CD4-positive, alpha-beta memory T cell (primary cell): ENCODE results near the gene PIK3R5. TPM values are rescaled to one million over a fixed set of nuclear protein-coding genes. Genes with fewer than 3 reads are reported as not detected.

Experiments
- CTCF ChIA-PET: fragments of 350-600 bp; sonication (Branson Sonifier 250); formaldehyde crosslinking; loops from one replicate; lab custom pipeline; 2021; ENCODE audit warnings: inconsistent platforms; ENCODE audit not compliant: partially characterized antibody; lab: Charles Lee
- POLR2A ChIA-PET: fragments of 350-600 bp; sonication (Branson Sonifier 250); formaldehyde crosslinking; loops from one replicate; lab custom pipeline; 2021; ENCODE audit not compliant: partially characterized antibody; lab: Charles Lee
- DNase-seq, 5 donors: peaks; one replicate each; pipeline versions ENCODE4 v3.0.0 to v3.0.0-alpha.2; 2020 to 2022; ENCODE audit warnings: mixed read lengths in 1 of 5
- H3K27ac ChIP-seq: one replicate; pipeline ENCODE4 v1.7.0; 2013; ENCODE audit warnings: low read depth, low read length
- H3K27me3 ChIP-seq: 2 replicates; pipeline ENCODE4 v1.7.0; 2013; ENCODE audit warnings: mild to moderate bottlenecking, low read length, moderate library complexity; ENCODE audit not compliant: insufficient read depth
- H3K36me3 ChIP-seq: 2 replicates; pipeline ENCODE4 v1.7.0; 2013; ENCODE audit warnings: mild to moderate bottlenecking, low read length, moderate library complexity; ENCODE audit not compliant: insufficient read depth
- H3K4me1 ChIP-seq: 2 replicates; pipeline ENCODE4 v1.7.0; 2013; ENCODE audit warnings: mild to moderate bottlenecking, low read length, moderate library complexity; ENCODE audit not compliant: insufficient read depth
- H3K4me3 ChIP-seq, 2 donors: one replicate each; pipeline ENCODE4 v1.7.0; 2013; ENCODE audit warnings: low read length in 2 of 2, mild to moderate bottlenecking in 1 of 2
- H3K9me3 ChIP-seq, 2 donors: one replicate each; pipeline ENCODE4 v1.7.0; 2013; ENCODE audit warnings: low read length in 2 of 2, control low read depth in 1 of 2; ENCODE audit not compliant: control insufficient read depth in 1 of 2
- H3K27ac Mint-ChIP-seq, 7 donors: one replicate each; pipeline ENCODE4 v1.8.0; 2020 to 2021; ENCODE audit warnings: mixed read lengths in 7 of 7, mild to moderate bottlenecking in 6 of 7, inconsistent platforms in 3 of 7, moderate library complexity in 3 of 7
- H3K27me3 Mint-ChIP-seq, 2 donors: one replicate each; pipeline ENCODE4 v1.8.0; 2020 to 2021; ENCODE audit warnings: mixed read lengths in 2 of 2
- H3K36me3 Mint-ChIP-seq, 2 donors: one replicate each; pipeline ENCODE4 v1.8.0; 2020 to 2021; ENCODE audit warnings: mixed read lengths in 2 of 2, inconsistent platforms in 1 of 2, mild to moderate bottlenecking in 1 of 2
- H3K4me1 Mint-ChIP-seq, 4 donors: one replicate each; pipeline ENCODE4 v1.8.0; 2020 to 2021; ENCODE audit warnings: mixed read lengths in 4 of 4, mild to moderate bottlenecking in 1 of 4
- H3K4me3 Mint-ChIP-seq, 8 donors: one replicate each; pipeline ENCODE4 v1.8.0; 2020 to 2021; ENCODE audit warnings: mixed read lengths in 8 of 8, mild to moderate bottlenecking in 7 of 8, moderate library complexity in 6 of 8, inconsistent platforms in 3 of 8
- H3K9me3 Mint-ChIP-seq, 8 donors: one replicate each; pipeline ENCODE4 v1.8.0; 2020 to 2021; ENCODE audit warnings: mixed read lengths in 8 of 8, mild to moderate bottlenecking in 5 of 8, inconsistent platforms in 3 of 8, moderate library complexity in 1 of 8
- intact Hi-C: fragments of 100-400 bp; cut with micrococcal nuclease; formaldehyde crosslinking; loops from one replicate; pipeline ENCODE4 v1.15.1; 2023
- polyA plus RNA-seq, 2 donors: library from polyadenylated mRNA; unstranded; fragments of 300-500 nt; fragmentation: Illumina TruSeq; gene quantifications; one replicate each; pipeline ENCODE4 v1.2.3, GENCODE V29; 2021
- total RNA-seq, 2 experiments: library from RNA; stranded (reverse); gene quantifications; one replicate each; pipeline ENCODE4 v1.2.3, GENCODE V29; 2021

The PIK3R5 gene
- total and polyA plus RNA-seq, 4 experiments from 2014 or later = 18.5 to 89.4 (median 73.6) TPM

DNA sequence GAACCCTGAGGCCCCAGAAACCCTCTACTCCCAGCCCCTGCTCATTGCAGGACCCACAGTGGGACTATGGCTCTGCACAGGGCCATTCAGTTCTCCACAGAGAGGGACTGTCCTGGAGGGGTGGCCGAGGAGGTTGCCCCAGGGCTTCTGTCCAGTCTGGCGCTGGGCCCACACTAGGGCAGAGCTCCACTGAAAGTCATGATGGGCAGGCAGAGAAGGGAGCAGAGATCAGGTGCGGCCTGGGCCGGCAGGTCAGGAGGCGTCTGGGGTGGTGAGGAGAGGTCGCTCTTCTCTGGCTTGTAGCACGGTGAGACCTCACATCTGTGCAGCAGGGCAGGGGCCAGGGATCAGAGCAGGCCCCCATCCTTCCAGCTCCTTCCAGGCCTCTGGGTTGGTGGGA lies 85.0 kb downstream of the PIK3R5 start:
- DNase-seq = no peak
- peaks cover 57 to 72% of the 10 kb centered on the region in 2 donors for H3K36me3 Mint-ChIP-seq
- H3K27me3 Mint-ChIP-seq = no peaks in the 10 kb centered on the region
- ChIA-PET POLR2A (no interaction called here), CTCF (no interaction called here)
- peaks cover 0 to 11% (median 6%) of the 10 kb centered on the region in 4 donors for H3K4me1 Mint-ChIP-seq
- no peak overlapping the region for H3K4me3 ChIP-seq
- H3K4me3 Mint-ChIP-seq = peak overlapping the region in 1 of 8 donors; percentile 25
- H3K27ac Mint-ChIP-seq = peak overlapping the region in 5 of 7 donors; percentile 17 to 78 (median 58)
- no peaks in the 10 kb centered on the region for H3K9me3 ChIP-seq
- no peaks in the 10 kb centered on the region for H3K27me3 ChIP-seq
- intact Hi-C loops = no loop called here
- no peak overlapping the region for H3K27ac ChIP-seq
- H3K36me3 ChIP-seq = peaks cover 67% of the 10 kb centered on the region
- H3K4me1 ChIP-seq = no peaks in the 10 kb centered on the region
- H3K9me3 Mint-ChIP-seq = no peaks in the 10 kb centered on the region

DNA sequence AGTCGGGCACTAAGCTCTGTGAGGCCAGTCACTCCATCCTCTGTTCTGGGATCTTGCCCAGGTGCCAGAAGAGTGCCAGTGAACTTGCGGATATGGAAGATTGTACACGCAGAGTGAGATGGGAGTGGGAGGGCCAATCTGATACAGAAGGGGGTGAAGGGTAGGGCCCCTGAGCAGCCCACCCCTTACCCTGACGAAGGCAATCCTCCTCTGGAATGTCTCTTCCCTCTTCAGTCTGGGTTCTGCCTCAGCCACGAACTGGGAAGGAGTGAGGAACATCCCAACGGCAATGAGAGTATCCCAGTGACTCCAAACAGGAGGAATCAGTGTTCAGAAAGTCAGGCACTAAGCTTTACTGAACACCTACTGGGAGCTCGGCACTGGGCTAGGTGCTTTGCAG lies 86.1 kb downstream of the PIK3R5 start:
- peaks cover 57 to 68% of the 10 kb centered on the region in 2 donors for H3K36me3 Mint-ChIP-seq
- no peaks in the 10 kb centered on the region for H3K27me3 Mint-ChIP-seq
- H3K9me3 Mint-ChIP-seq = no peaks in the 10 kb centered on the region
- H3K4me1 ChIP-seq = no peaks in the 10 kb centered on the region
- peaks cover 62% of the 10 kb centered on the region for H3K36me3 ChIP-seq
- no peaks in the 10 kb centered on the region for H3K27me3 ChIP-seq
- DNase-seq = no peak
- H3K27ac Mint-ChIP-seq = peak overlapping the region in 2 of 7 donors; percentile 14 to 60
- no peak overlapping the region for H3K27ac ChIP-seq
- H3K9me3 ChIP-seq = no peaks in the 10 kb centered on the region
- POLR2A ChIA-PET = interaction anchor here (1.8 kb wide), 1 partner anchor 14 kb away, joined by 4 read pairs; no protein-coding TSS in a partner anchor
- H3K4me3 ChIP-seq = no peak overlapping the region
- intact Hi-C loops = no loop called here
- no peak overlapping the region for H3K4me3 Mint-ChIP-seq
- peaks cover 0 to 15% (median 8%) of the 10 kb centered on the region in 4 donors for H3K4me1 Mint-ChIP-seq
- CTCF ChIA-PET = no interaction called here

DNA sequence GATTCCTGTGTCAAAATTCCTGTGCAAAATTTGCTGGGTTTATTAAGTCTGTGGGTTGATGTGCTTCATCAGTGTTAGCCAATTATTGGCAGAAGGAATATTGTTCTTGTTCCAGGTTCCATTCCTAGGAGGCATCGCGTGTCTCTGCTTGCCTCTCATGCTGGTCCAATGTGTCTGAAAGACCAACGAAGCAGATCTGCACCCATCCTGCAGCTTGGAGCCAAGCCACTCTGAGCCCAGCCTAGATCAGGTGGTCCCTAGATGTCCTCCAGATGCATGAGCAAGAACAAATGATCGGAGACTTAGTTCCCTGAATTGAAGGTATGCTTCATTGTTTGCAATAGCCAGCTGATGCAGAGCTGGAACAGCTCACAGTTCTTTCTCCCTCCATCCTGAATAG lies 87.5 kb downstream of the PIK3R5 start:
- Mint-ChIP-seq H3K9me3 (no peaks in the 10 kb centered on the region), H3K4me1 (peaks cover 0 to 18% (median 8%) of the 10 kb centered on the region in 4 donors), H3K36me3 (peaks cover 46 to 55% of the 10 kb centered on the region in 2 donors), H3K27ac (peak overlapping the region in 4 of 7 donors; percentile 12 to 71 (median 60)), H3K4me3 (no peak overlapping the region), H3K27me3 (no peaks in the 10 kb centered on the region)
- no peaks in the 10 kb centered on the region for H3K27me3 ChIP-seq
- DNase-seq = no peak
- POLR2A ChIA-PET = interaction anchor here (1.8 kb wide), 1 partner anchor 13 kb away, joined by 4 read pairs; no protein-coding TSS in a partner anchor
- CTCF ChIA-PET = interaction anchor here (1.0 kb wide), 1 partner anchor 17 kb away, joined by 3 read pairs; no protein-coding TSS in a partner anchor
- H3K36me3 ChIP-seq = peaks cover 47% of the 10 kb centered on the region
- H3K4me1 ChIP-seq = no peaks in the 10 kb centered on the region
- H3K27ac ChIP-seq = no peak overlapping the region
- intact Hi-C loops = no loop called here
- no peaks in the 10 kb centered on the region for H3K9me3 ChIP-seq
- H3K4me3 ChIP-seq = no peak overlapping the region

DNA sequence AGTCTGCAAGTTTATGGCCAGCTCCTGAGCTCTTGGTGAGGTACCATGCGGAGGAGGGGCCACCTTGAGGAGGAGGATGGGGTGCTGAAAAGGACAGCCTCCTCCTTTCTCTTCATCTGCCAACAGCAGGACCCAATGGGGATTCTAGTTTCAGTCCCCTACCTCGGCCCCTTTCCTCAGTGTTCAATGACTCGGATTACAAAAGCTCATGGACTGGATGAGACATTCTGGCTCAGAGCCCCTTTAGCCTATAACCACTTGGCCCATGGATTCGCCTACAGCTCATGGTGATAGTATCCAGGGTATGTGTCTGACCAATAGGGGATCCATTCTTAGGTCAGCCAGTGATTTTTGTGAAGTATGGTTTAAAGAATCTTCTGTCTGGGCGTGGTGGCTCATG lies 89.5 kb downstream of the PIK3R5 start:
- ChIA-PET POLR2A (interaction anchor here (0.8 to 1.1 kb wide), 2 partner anchors 8 to 19 kb away, joined by 3 read pairs; partner anchors contain the start of gene PIK3R6), CTCF (interaction anchor here (1.7 to 1.8 kb wide), 2 partner anchors 19 to 26 kb away, joined by 3 to 7 read pairs; no protein-coding TSS in a partner anchor)

GRCh38 chr17:8875436-8875835 lies 90.1 kb downstream of the PIK3R5 start:
- Mint-ChIP-seq H3K4me3 (no peak overlapping the region), H3K27ac (peak overlapping the region in 1 of 7 donors; percentile 42), H3K36me3 (peaks cover 26 to 31% of the 10 kb centered on the region in 2 donors), H3K4me1 (peaks cover 0 to 8% (median 7%) of the 10 kb centered on the region in 4 donors), H3K9me3 (no peaks in the 10 kb centered on the region), H3K27me3 (no peaks in the 10 kb centered on the region)
- H3K4me3 ChIP-seq = no peak overlapping the region
- H3K27ac ChIP-seq = no peak overlapping the region
- no peak for DNase-seq
- intact Hi-C loops = no loop called here
- H3K27me3 ChIP-seq = no peaks in the 10 kb centered on the region
- ChIA-PET CTCF (interaction anchor here (1.8 kb wide), 1 partner anchor 19 kb away, joined by 7 read pairs; no protein-coding TSS in a partner anchor), POLR2A (interaction anchor here (0.8 kb wide), 1 partner anchor 8 kb away, joined by 3 read pairs; the partner anchor contains the start of gene PIK3R6)
- peaks cover 23% of the 10 kb centered on the region for H3K36me3 ChIP-seq
- H3K4me1 ChIP-seq = no peaks in the 10 kb centered on the region
- H3K9me3 ChIP-seq = no peaks in the 10 kb centered on the region

More for the DNA sequence above, 89.5 kb downstream of the PIK3R5 start:
- no peak overlapping the region for H3K4me3 ChIP-seq
- Mint-ChIP-seq H3K36me3 (peaks cover 30 to 36% of the 10 kb centered on the region in 2 donors), H3K27me3 (no peaks in the 10 kb centered on the region), H3K9me3 (no peaks in the 10 kb centered on the region), H3K4me1 (peaks cover 0 to 11% (median 7%) of the 10 kb centered on the region in 4 donors), H3K4me3 (no peak overlapping the region), H3K27ac (peak overlapping the region in 2 of 7 donors; percentile 35 to 47)
- intact Hi-C loops = no loop called here
- no peak for DNase-seq
- H3K4me1 ChIP-seq = no peaks in the 10 kb centered on the region
- H3K9me3 ChIP-seq = no peaks in the 10 kb centered on the region
- H3K27me3 ChIP-seq = no peaks in the 10 kb centered on the region
- no peak overlapping the region for H3K27ac ChIP-seq
- H3K36me3 ChIP-seq = peaks cover 27% of the 10 kb centered on the region

GRCh38 chr17:8873801-8874715 lies 91.4 kb downstream of the PIK3R5 start:
- Histone ChIP-seq H3K36me3 (peaks cover 9% of the 10 kb centered on the region), H3K27ac (no peak overlapping the region), H3K27me3 (no peaks in the 10 kb centered on the region), H3K4me3 (no peak overlapping the region), H3K4me1 (no peaks in the 10 kb centered on the region), H3K9me3 (no peaks in the 10 kb centered on the region)
- CTCF ChIA-PET = no interaction called here
- intact Hi-C loops = no loop called here
- no peaks in the 10 kb centered on the region for H3K9me3 Mint-ChIP-seq
- H3K4me3 Mint-ChIP-seq = no peak overlapping the region
- peaks cover 2 to 10% (median 8%) of the 10 kb centered on the region in 4 donors for H3K4me1 Mint-ChIP-seq
- H3K27ac Mint-ChIP-seq = peak overlapping the region in 1 of 7 donors; percentile 7
- DNase-seq = no peak
- peaks cover 17 to 18% of the 10 kb centered on the region in 2 donors for H3K36me3 Mint-ChIP-seq
- H3K27me3 Mint-ChIP-seq = no peaks in the 10 kb centered on the region
- POLR2A ChIA-PET = no interaction called here
